Uterus (tissue), 4 donors: Measurements from ENCODE around the gene NAP1L4. TPM values are rescaled to one million over a fixed set of nuclear protein-coding genes. Genes with fewer than 3 reads are reported as not detected.

Experiments used
- DNase-seq, 2 donors: peaks; one replicate each; pipeline ENCODE4 v3.0.0-alpha.2; 2019 to 2020
- H3K27ac ChIP-seq, 2 donors: fragments of 200-600 bp; sonication (generic); 1 replicate in 1 of 2; 2 replicates in 1 of 2; pipeline ENCODE4 v1.5.1; 2016 to 2018
- H3K27me3 ChIP-seq, 2 donors: fragments of 200-600 bp; sonication (generic); one replicate each; pipeline ENCODE4 v1.5.1; 2018 to 2019; ENCODE audit warnings: control low read depth in 1 of 2
- H3K36me3 ChIP-seq, 2 donors: fragments of 200-600 bp; sonication (generic); one replicate each; pipeline ENCODE4 v1.5.1; 2019; ENCODE audit warnings: control low read depth in 1 of 2
- H3K4me1 ChIP-seq, 2 donors: fragments of 200-600 bp; sonication (generic); one replicate each; pipeline ENCODE4 v1.5.1; 2018 to 2019; ENCODE audit warnings: control low read depth in 1 of 2
- H3K4me3 ChIP-seq, 2 donors: fragments of 200-600 bp; sonication (generic); 1 replicate in 1 of 2; 2 replicates in 1 of 2; pipeline ENCODE4 v1.5.1; 2018 to 2019; ENCODE audit warnings: mild to moderate bottlenecking in 1 of 2
- H3K9me3 ChIP-seq, 2 donors: fragments of 200-600 bp; sonication (generic); one replicate each; pipeline ENCODE4 v1.5.1; 2019; ENCODE audit warnings: control low read depth in 1 of 2
- POLR2A ChIP-seq, 2 donors: fragments of 450-650 bp; IDR thresholded peaks; one replicate each; pipeline ENCODE4 v1.6.1; 2016; ENCODE audit warnings: antibody characterized with exemption in 2 of 2, mild to moderate bottlenecking in 1 of 2, moderate library complexity in 1 of 2
- intact Hi-C: fragments of 100-400 bp; cut with DNase I; formaldehyde crosslinking; loops from one replicate; pipeline ENCODE4 v1.15.1; 2023; ENCODE audit warnings: low total_unique reads
- total RNA-seq, 4 donors: library from RNA; depleted of rRNA in 3 of 4; stranded (reverse); fragments of >200 nt in 3 of 4; gene quantifications; one replicate each; pipeline versions ENCODE4 v1.1.0 to v1.2.4, GENCODE V29; 2014 to 2023
- TF ChIP-seq, protein P1 (sequence below), 4 experiments: fragments of 200-600 bp in 2 of 4; fragments of 450-650 bp in 2 of 4; sonication (generic) in 2 of 4; IDR thresholded peaks; one replicate each; pipeline ENCODE4 v1.5.1; 2016 to 2019; ENCODE audit warnings: antibody characterized with exemption in 4 of 4, mild to moderate bottlenecking in 2 of 4, moderate library complexity in 1 of 4
- donor health status: DM: yes; HTN: yes; CAD: no.

NAP1L4 gene
- total RNA-seq, 4 donors from 2014 or later, result 96.1 to 183 (median 129) TPM

DNA sequence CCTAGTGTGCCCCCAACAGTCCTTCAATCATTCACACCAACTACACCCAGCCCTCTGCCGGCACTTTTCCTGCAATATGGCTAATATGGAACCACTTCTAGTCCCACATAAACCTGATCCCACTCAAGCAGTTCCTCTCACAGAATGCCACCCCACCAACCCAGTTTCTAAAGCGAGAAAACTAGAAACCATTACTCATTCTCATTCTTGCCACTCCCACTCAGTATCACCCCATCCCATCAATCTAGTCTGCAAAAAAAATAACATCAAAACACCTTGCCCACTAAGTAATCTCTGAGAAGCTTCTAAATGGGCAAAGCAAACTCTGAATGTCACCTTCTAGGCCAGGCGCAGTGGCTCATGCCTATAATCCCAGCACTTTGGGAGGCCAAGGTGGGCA, 17.9 kb downstream of the NAP1L4 start:
- Histone ChIP-seq H3K36me3 (no peaks in the 10 kb centered on the region), H3K27ac (no peak overlapping the region), H3K9me3 (no peaks in the 10 kb centered on the region), H3K27me3 (no peaks in the 10 kb centered on the region), H3K4me1 (no peaks in the 10 kb centered on the region), H3K4me3 (no peak overlapping the region)
- DNase-seq, result no peak
- intact Hi-C loops, result no loop called here
- TF ChIP-seq POLR2A (IDR thresholded peaks at IDR 0.05), result no peak
- TF ChIP-seq, protein P1, sequence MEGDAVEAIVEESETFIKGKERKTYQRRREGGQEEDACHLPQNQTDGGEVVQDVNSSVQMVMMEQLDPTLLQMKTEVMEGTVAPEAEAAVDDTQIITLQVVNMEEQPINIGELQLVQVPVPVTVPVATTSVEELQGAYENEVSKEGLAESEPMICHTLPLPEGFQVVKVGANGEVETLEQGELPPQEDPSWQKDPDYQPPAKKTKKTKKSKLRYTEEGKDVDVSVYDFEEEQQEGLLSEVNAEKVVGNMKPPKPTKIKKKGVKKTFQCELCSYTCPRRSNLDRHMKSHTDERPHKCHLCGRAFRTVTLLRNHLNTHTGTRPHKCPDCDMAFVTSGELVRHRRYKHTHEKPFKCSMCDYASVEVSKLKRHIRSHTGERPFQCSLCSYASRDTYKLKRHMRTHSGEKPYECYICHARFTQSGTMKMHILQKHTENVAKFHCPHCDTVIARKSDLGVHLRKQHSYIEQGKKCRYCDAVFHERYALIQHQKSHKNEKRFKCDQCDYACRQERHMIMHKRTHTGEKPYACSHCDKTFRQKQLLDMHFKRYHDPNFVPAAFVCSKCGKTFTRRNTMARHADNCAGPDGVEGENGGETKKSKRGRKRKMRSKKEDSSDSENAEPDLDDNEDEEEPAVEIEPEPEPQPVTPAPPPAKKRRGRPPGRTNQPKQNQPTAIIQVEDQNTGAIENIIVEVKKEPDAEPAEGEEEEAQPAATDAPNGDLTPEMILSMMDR (IDR thresholded peaks at IDR 0.05), result no peak

DNA sequence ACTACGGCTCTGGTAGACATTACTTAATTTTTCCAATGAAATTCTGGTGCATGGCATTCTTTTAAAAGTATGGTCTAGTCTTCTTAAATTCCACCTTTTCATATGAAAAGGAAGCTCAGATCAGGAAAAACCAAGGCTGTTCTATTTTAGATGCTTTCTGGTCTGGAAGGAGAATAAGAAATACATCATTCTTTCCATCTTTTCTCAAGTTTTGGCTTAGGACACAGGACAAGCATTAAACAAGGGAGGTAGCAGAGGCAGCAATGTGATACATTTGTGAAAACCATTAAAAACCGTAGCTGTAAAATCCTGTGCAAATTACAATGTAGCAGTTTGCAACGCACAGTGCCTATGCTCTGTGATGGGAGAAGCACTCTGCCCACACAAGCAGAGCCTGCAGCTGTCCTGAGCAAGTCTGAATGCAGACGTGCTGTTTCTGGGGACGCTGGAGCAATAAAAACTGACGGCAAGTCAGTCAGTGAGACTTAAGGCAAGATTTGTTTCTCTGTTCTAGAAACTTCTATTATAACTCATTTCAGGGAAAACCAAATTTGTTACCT, 23.7 kb downstream of the NAP1L4 start:
- no peak for TF ChIP-seq POLR2A (IDR thresholded peaks at IDR 0.05)
- TF ChIP-seq, protein P1 (IDR thresholded peaks at IDR 0.05), result no peak
- no peaks in the 10 kb centered on the region for H3K27me3 ChIP-seq
- H3K4me1 ChIP-seq, result no peaks in the 10 kb centered on the region
- H3K36me3 ChIP-seq, result no peaks in the 10 kb centered on the region
- H3K9me3 ChIP-seq, result no peaks in the 10 kb centered on the region
- intact Hi-C loops, result no loop called here
- no peak overlapping the region for H3K27ac ChIP-seq
- no peak for DNase-seq
- no peak overlapping the region for H3K4me3 ChIP-seq

DNA sequence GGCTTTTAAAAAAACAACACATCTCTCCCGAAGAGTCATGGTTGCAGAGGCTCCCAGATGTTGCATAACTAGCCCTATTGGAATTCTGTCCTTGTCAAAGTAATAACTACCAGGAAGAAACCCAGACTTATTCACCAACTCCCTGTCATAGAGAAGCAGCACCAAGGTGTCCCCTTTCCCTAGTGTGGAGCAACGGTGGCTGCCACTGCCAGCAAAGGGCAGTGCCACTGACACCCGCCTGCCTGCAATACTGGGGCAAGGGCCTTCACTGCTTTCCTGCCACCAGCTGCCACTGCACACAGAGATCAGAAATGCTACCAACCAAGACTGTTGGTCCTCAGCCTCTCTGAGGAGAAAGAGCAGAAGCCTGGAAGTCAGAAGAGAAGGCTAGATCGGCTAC, 27.3 kb downstream of the NAP1L4 start:
- intact Hi-C loops, result no loop called here
- Histone ChIP-seq H3K4me3 (no peak overlapping the region), H3K27me3 (no peaks in the 10 kb centered on the region), H3K9me3 (no peaks in the 10 kb centered on the region), H3K36me3 (no peaks in the 10 kb centered on the region), H3K27ac (no peak overlapping the region), H3K4me1 (no peaks in the 10 kb centered on the region)
- TF ChIP-seq, protein P1 (IDR thresholded peaks at IDR 0.05), result no peak
- no peak for TF ChIP-seq POLR2A (IDR thresholded peaks at IDR 0.05)
- DNase-seq, result no peak

DNA sequence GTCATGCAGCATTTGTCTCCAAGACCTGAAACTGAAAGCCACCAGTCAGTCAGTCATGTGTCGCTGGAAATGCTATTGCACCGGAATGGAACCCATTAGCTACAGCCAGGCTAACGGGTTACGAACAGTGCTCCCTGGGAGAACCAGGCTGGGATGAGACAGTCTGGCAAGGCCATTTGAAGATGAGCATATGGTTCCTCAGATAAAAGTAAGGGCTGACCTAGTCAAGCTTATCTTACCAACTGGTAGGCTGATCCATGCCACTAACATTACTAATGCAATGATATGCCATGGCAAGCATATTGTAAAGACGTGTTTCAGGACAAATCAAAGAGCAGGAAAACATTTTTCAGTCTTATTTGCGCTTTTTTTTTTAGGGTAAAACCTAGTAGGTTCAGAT, 28.4 kb downstream of the NAP1L4 start:
- Histone ChIP-seq H3K4me1 (no peaks in the 10 kb centered on the region), H3K27me3 (no peaks in the 10 kb centered on the region), H3K9me3 (no peaks in the 10 kb centered on the region), H3K27ac (no peak overlapping the region), H3K4me3 (no peak overlapping the region), H3K36me3 (no peaks in the 10 kb centered on the region)
- intact Hi-C loops, result no loop called here
- DNase-seq, result no peak
- TF ChIP-seq, protein P1 (IDR thresholded peaks at IDR 0.05), result no peak
- no peak for TF ChIP-seq POLR2A (IDR thresholded peaks at IDR 0.05)

DNA sequence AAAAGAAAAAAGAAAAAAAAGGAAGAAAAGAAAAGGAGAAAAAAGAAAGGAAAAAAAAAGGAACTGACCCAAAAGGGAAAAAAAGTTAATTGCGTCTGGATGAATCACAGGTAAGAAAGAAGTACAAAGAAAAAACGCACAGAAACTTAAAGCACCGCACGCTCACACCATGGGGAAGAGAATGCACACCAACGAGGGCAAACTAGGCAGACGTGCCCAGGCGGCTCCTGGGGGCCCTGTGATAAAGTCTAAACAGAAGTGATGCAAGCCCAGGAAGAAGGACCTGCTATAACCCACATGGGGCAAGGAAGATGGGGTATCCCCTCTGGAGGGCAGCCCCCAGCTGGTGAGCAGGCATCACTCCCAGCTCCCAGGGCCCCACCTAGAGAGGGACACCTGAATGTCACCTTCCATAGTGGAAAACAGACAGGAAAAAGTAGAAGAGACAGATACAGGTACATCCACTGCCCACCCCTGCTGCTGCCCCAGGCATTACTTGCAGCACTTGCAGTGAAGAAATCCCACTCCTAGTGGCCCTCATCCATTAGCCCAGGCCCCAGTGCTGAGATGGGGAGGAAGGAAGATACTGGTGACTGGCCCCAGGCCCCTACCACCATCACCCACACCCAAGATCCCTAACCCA, 28.9 kb downstream of the NAP1L4 start:
- Histone ChIP-seq H3K27ac (no peak overlapping the region), H3K36me3 (no peaks in the 10 kb centered on the region), H3K9me3 (no peaks in the 10 kb centered on the region), H3K4me3 (no peak overlapping the region), H3K4me1 (no peaks in the 10 kb centered on the region), H3K27me3 (no peaks in the 10 kb centered on the region)
- TF ChIP-seq, protein P1 (IDR thresholded peaks at IDR 0.05), result no peak
- TF ChIP-seq POLR2A (IDR thresholded peaks at IDR 0.05), result no peak
- intact Hi-C loops, result no loop called here
- DNase-seq, result no peak
